GM21576 (cell line): Measurements from ENCODE around the gene GRIN3A.
"Not testable (repeated sequence)": the region's sequence is repeated elsewhere in the genome, so short reads cannot be mapped to it uniquely, and the experiment has no call there.

Experiments
- ATAC-seq: cut with Tn5 transposase; IDR thresholded peaks from one replicate; pipeline ENCODE4 v1.9.1; 2021; ENCODE audit warnings: mild to moderate bottlenecking, moderate library complexity; ENCODE audit not compliant: unreplicated experiment

Gene GRIN3A

GRCh38 chr9:101585740-101586139, 152.7 kb downstream of the GRIN3A start:
- no peak for ATAC-seq

- ATAC-seq, result no peak
These were observed 155.9 kb downstream of the GRIN3A start for GRCh38 chr9:101582553-101582952.

- no peak for ATAC-seq
These were observed 158.5 kb downstream of the GRIN3A start for GRCh38 chr9:101579711-101580545.

GRCh38 chr9:101578378-101578777, 160.1 kb downstream of the GRIN3A start:
- ATAC-seq, result peak; percentile 79

- no peak for ATAC-seq
These were observed 163.6 kb downstream of the GRIN3A start for GRCh38 chr9:101574731-101575333.

GRCh38 chr9:101572316-101572715, 166.1 kb downstream of the GRIN3A start:
- no peak for ATAC-seq

GRCh38 chr9:101571114-101571513, 167.3 kb downstream of the GRIN3A start:
- no peak for ATAC-seq

- no peak for ATAC-seq
These were observed 168.5 kb downstream of the GRIN3A start for GRCh38 chr9:101569741-101570501.

- ATAC-seq, result no peak
These were observed 170.6 kb downstream of the GRIN3A start for GRCh38 chr9:101567725-101568350.

GRCh38 chr9:101566904-101567724, 171.3 kb downstream of the GRIN3A start:
- ATAC-seq, result no peak

- ATAC-seq, result no peak
These were observed 174.2 kb downstream of the GRIN3A start for GRCh38 chr9:101564252-101564651.

- no peak for ATAC-seq
These were observed 175.5 kb downstream of the GRIN3A start for GRCh38 chr9:101562966-101563365.

- no peak for ATAC-seq
These were observed 176.7 kb downstream of the GRIN3A start for GRCh38 chr9:101561740-101562139.

- not testable (repeated sequence) for ATAC-seq
These were observed 188.9 kb downstream of the GRIN3A start for GRCh38 chr9:101549472-101550098.

GRCh38 chr9:101543098-101543735, 195.2 kb downstream of the GRIN3A start:
- no peak for ATAC-seq

- ATAC-seq, result no peak
These were observed 198.4 kb downstream of the GRIN3A start for GRCh38 chr9:101540069-101540468.

- ATAC-seq, result no peak
These were observed 201.5 kb downstream of the GRIN3A start for GRCh38 chr9:101536938-101537337.

- no peak for ATAC-seq
These were observed 202.1 kb downstream of the GRIN3A start for GRCh38 chr9:101536351-101536750.
